GM18499 (cell line): ENCODE data around the gene SLC1A5.

Experiments used
- ATAC-seq: cut with Tn5 transposase; IDR thresholded peaks from one replicate; pipeline ENCODE4 v1.9.1; 2021; ENCODE audit warnings: moderate number of reproducible peaks; ENCODE audit not compliant: insufficient read depth, unreplicated experiment

SLC1A5 gene

DNA sequence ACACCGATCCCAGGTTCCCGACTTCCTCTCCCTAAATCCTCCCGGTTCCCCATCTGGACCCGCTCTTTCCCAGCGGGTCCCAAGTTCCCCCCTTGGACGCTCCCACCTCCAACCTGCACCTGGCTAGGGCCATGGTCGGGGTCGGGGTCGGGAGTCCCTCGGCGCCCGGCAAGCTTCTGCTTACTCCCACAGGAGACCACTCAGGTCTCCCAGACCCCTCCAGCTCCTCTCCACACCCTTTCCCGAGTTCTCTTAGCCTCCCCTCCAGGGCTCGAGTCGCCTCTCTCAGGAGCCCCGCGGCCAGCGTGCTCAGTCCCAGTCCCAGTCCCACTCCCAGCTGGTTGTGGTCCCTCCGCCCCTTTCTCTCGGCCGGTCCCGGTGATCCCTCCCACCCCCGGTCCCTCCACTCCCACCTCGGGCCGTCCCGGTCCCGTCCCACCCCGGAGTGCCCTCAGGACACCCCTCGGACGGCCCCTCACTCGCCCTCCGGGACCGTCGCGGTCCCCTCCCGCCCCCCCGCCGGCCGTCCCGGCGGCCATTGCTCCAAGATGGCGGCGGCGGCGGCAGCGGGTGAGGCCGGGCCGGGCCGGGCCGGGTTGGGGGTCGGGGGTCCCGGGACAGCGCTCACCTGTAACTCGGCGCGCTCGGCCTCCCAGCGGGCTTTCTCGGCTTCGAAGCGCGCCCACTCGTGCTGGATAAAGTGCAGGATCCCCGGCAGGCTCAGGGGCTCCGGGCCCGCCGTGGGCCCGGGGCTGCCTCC, 42.7 kb downstream of the SLC1A5 start, which contains the start of gene FKRP:
TSS of gene FKRP (plus strand) at position 537 of the 760 bp plus-strand sequence. CDS start 9,394 bp downstream, outside the sequence.
- no peak for ATAC-seq

DNA sequence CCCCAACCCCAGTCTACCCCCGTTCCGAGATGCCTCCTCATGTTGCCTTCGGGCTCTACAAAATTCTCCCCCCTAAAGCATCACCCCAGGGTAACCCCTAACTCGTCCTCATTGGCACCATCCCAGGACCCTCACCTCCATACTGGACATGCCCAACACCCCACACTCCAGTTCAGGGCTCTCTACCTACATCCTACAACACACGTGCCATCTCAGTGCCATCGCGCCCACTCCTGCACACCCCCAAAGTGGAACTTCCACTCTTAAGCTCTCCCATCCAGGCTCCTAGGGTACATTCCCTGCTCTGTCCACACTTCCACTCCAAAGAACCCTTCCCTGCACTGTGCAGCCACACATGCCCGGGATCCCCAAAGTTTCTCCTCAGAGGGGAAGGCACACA, 43.4 kb downstream of the SLC1A5 start:
- ATAC-seq = no peak

DNA sequence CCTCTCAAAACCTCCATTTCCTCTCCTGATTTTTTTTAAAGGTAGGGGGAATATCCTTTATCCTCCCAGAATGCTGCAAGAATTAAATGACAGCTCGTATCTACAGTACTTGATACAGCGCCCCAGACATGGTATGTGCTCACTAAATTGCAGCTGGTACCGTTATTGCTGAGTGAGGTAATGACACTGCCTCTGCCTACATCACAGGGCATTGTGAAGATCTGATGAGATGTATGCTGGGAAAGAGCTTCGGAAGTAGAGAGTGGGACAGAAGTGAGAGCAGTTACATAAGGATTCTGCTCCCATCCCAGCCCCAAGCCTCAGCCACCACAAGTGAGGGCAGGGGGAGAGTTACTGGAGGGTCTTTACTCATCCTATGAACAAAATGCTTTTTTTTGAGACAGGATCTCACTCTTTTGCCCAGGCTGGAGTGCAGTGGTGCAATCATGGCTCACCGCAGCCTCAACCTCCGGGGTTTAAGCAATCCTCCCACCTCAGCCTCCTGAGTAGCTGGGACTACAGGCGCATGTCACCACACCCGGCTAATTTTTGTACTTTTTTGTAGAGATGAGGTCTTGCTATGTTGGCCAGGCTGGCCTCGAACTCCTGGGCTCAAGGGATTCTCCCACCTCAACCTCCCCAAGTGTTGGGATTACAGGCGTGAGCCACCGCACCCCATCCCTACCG, 44.2 kb downstream of the SLC1A5 start:
- no peak for ATAC-seq

GRCh38 chr19:46742926-46743480, 45.4 kb downstream of the SLC1A5 start:
- ATAC-seq = no peak

- no peak for ATAC-seq
Measured at GRCh38 chr19:46741447-46741846, 46.9 kb downstream of the SLC1A5 start.

GRCh38 chr19:46739290-46739771, 49.1 kb downstream of the SLC1A5 start:
- no peak for ATAC-seq

DNA sequence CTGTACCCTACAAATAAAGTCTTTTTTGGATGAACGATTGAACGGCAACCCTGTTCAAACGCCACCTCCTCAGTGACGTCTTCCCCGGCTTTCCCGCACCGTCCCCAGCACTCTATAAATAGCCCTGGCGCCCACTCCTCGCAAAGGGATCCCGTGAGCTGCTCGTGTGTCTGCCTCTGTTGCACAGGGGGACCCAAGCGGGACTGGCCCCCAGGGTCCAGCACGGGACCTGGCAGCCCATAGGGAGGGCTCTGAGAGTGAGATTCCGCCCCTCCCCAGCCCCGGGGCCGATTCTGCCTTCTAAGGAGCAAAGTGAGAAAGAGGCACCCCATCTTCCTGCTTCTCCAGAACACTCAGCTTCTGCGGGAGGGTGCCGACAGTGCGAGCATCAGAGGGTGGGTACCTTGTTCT, 50.6 kb downstream of the SLC1A5 start:
- no peak for ATAC-seq

- no peak for ATAC-seq
Measured at GRCh38 chr19:46737298-46737654, 51.1 kb downstream of the SLC1A5 start.

- no peak for ATAC-seq
Measured at GRCh38 chr19:46736531-46737297, 51.7 kb downstream of the SLC1A5 start.

GRCh38 chr19:46733690-46734292, 54.6 kb downstream of the SLC1A5 start:
- ATAC-seq = no peak

DNA sequence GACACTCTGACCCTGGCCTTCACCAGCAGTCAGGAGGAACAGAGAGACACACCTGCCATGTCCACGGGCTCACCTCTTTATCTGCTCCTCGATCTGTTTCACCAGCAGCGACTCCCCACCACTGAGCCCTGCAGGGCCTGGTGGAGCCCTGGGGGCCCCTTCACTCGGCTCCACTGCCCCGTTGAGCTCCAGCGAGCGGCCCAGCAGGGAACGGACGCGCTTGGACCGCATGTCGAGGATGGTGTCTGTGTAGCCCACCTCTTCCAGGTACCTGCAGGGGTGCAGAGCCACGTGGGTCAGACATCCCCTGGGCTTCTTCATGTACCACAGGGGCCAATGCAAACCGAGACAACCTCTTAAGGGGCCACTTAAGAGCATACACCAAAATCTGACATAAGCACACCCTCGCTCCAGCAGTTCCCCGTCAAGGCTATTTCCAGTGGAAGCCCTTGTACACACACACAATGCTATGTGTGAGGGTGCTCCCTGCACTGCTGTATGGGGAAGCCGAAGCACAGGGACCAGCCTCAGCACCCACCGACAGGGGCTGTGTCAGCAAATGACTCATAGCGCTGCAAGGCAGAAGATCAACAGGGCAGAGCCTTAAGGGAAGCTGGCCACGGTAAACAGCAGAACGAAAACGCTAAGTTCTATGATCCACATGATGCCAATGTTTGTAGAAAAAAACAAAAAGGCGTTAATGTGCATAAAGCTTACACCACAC, 55.3 kb downstream of the SLC1A5 start:
- no peak for ATAC-seq

GRCh38 chr19:46732172-46732938, 56.0 kb downstream of the SLC1A5 start:
- ATAC-seq = no peak

DNA sequence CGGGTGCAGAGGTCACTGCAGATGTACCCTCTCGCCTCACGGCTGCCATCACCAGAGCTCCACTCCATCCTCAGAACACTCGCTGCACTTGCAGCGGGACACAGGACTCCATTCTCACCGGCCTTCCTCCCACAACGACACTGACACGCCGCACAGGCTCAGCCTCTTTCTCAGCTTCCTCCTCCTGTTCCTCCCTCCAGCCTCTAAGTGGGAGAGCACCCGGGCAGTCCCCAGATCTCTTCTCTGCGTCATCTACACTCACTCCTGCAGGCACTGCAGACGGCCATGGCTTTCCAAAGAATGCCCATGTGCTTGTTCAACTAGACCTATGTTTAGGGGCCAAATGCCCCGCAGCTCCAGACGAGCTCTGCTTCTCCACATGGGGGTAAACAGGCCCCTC, 56.8 kb downstream of the SLC1A5 start:
- ATAC-seq = no peak

DNA sequence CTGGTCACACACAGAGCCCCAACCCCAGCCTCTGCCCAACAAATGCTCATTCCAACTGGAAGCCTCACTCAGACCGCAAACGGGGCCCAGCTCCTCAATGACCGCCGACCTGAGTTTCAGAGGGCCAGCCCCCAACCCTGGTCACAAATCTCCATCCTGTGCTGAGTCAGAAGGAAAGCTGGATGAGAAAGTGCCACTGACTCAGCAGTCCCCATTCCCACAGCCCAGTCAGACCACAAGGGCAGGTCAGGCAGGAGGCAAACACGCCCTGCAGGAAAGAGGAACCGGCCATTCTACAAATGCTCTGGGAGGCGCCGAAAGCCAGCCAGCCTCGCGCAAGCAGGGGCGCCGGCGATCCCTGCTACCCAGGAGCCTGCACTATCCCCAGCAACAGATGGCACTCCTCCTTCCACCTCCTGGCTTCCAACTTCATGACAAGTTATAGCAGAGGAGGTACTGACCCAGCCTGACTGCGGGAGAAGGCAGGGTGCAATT, 57.3 kb downstream of the SLC1A5 start:
- no peak for ATAC-seq

DNA sequence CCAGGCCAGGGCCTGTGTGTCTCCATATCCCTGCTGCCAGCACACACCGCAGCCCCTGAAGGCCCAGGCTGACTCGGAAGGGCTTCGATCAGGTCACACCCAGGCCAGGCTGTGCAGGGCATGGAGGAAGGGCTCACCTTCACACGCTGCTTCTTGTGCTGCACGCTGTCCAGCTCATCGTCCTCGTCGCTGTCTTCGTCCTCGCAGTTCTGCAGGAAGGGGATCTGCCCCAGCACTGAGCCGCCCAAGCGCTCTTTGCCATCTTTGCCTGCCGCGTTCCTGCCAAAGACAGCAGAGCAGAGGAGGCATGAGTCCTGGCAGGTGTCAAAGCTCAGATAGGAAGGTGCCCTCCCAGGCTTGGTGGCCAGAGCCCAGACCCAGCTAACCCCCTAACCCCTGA, 57.8 kb downstream of the SLC1A5 start:
- ATAC-seq = no peak

DNA sequence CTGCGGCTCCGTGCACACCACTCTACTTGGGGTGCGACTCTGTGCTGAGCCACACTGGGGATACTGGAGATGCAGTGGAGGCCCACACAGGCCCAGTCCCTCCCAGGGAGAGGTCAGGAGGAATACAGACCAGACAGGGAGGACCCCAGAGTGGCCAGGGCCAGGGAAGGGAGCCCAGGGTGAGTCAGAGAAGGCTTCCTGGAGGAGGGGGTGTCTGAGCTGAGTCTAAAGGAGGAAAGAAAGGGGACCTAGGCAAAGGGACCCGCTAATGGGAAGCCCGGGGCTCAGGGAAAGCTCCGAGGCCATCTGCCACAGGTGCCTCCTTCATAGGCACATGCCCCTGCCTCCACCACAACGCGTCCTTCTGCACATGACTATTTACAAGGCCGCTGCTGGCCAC, 58.2 kb downstream of the SLC1A5 start:
- ATAC-seq = no peak

DNA sequence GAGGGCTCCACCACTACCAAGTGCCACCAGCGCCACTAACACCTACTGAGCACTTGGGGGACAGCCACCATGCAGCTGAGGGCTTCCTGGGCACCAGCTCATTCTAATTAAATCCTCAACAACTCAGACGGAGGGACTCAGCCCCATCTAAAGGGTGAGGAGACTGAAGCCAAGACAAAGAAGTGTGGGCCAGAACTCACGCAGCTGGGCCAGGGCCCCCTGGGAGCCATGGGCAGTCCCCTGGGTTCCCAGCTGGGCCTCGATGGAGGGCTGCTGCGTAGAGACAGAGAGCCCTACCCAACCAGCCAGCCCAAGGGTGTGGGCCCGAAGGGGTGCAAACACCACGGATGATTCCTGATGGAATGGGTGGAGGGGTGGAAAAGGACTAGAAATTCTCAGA, 58.7 kb downstream of the SLC1A5 start:
- ATAC-seq = no peak

DNA sequence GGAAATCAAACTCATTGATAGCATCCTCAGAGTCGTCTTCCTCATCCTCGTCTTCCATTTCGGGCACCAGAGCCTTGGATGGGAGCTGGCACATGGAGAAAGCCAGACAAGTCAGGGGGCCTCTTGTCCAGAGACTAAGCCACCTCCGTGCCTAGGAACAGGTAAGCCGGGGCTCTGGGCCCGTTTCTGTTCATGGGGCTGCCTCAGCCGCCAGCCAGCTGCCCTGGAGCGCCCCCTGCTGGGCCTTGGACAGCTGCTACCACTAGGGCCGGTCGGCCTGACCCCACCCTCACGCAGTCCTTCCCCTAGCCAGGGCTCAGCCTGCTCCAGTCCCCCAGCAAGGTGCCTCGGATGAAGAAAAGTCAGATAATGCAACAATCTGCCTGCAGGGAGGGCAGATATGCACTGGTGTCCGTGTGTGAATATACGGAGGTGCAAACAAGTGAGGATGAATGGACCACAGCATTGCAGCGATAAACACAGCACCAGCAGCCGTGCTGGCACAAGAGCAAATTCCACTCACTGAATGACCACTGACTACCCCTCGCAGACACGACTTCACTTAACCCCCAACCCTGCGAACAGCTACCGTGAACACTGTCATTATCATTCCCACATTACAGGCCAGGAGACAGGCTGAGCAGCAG, 59.6 kb downstream of the SLC1A5 start:
- ATAC-seq = no peak
